ENCODE data around the gene EPHA7.

Gene EPHA7

DNA sequence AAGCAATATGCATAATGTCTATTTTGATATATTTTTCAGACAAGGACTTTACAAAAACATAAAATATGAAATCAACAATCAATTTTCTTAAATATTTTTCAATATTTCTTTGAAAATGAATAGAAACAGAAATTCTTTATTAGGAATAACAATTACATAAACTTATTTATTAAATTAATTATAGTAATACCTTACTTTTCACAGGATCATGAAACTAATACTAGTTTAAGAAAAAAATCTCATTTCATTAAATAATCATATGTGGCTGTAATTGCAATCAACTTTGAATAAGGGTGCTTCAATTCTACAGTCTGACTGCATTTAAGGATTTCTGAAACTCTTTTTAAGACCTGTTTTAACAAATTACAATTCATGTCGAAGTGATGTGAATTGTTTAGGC is 26.6 kb downstream of the EPHA7 start:
- DNase-seq = no peak

DNA sequence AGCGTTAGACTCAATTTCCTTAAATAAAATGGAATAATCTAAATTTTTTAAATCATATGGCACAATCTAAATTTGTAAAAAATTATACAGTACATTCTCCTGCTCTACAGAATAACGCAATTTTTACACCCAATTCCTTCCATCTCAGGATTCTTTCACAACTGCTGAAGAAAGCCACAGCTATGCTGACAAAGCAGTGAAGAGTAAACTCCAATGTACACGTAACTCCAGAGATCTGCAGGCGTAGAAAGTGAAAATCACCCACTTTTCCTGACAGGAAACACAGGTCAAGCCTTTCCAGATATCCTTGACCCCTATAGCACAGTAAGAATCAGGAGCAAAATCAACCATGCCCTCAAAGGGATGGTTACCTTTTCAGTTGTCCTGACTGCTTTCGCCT is 27.4 kb downstream of the EPHA7 start:
- no peak for DNase-seq

DNA sequence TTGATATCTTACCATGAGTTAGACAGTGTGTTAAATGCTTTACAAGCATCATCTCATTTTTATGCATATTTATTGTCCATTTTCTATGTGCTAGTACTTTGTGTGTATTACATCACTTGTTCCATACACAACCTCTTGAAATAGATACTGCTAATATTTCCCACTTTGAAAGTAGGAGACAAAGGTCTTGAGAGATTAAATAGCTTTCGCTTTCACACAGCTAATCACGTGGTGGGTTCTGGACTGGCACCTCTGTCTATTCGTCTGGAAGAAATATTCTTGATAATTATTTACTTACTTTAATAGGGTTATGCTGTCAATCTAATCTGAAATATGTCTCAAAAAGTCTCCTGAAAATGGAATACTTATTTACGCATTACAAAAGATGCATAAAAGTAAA is 30.2 kb downstream of the EPHA7 start:
- DNase-seq = no peak

DNA sequence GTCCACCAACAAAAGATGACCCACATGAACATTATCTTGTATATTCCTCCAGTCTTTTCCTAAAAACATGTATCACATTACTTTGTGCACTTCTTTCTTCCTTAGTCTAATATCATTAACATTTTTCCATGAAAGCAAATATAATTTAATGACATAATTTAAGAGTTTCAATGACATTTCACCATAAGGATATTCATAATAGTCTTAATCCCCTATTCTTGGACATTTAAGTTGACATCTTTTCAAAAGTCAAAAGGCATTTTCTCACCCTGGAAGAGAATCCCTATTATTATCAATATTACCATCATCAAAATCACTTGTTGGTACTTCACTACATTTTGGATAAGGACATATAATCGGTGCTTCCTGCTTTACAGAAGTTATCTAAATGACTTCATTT is 31.3 kb downstream of the EPHA7 start:
- no peak for DNase-seq

DNA sequence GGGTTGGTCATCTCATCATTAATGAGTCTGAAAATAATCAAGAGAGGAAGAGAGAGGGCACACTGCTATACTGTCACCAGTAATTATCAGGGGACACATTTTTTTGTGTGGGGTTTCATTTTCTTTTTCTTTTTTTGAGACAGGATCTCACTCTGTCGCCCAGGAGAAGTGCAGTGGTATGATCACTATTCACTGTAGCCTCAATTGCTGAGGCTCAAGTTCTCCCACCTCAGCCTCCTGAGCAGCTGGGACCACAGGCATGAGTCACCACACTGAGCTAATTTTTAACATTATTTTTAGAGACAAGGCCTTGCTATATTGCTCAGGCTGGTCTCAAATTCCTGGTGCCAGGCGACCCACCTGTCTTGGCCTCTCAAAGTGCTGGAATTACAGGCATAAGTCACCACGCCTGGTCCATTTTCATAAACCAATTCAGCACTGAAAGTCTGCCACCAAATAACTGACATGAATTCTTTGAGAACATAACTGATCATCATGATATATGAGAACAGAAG is 43.3 kb downstream of the EPHA7 start:
- no peak for DNase-seq

DNA sequence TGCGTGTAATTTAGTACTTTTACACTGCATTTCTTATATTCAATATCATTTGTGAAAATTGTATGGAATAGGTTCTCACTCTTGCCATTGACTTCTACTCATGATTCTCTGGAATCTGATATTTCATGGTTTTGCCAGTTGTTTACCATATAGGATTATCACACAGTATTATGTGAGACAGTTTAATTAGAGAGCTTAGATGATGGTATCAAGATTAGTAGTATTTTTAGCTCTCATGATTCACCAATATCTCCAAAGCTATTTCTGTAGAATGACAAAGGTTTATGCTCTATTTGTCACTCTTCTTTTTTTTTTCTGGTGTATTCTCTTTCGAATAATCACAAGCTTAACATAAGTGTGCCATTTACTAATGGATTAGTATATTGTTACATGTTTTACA is 45.9 kb downstream of the EPHA7 start:
- DNase-seq = no peak

DNA sequence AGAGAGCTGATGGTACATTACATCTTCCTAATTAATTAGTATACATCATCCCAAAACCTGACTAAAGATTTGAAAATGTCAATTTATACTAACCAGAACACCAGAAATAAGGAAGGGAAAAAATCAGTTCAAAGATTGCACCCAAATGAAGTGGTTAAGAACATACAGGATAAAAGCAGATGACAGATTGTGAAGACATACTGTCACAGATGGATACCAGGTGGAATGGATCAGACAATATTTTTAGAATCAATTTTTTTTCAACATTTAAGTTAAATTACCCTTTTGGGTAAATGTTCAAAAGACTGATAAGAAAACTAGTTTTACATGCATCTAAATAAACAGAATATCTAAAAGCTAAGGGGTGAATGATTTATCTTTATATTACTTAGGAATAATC is 47.6 kb downstream of the EPHA7 start:
- no peak for DNase-seq

DNA sequence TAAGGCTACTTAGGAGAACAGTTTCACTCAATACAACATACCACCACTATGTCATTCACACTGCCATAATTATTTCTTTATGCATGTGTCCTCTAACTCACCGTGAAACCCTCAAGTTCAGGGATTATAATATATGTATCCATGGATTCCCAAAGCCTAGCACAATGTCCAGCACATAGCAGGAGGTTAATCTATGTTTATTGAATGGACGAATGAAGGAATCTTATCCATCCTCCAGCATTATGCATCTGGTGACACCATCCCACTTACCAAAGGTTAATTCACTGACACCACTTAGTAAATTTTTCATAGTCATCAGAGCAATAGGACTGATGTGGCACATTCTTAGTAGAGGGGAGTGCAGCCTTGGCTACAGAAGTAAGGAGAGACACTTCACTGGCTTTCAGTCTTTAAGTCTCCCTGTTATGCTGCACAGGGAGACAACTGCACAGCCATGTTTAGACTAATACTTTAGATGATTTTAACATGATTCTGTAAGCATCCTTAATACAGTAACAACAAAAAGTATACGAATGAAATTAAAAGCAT is 49.7 kb downstream of the EPHA7 start:
- no peak for DNase-seq

DNA sequence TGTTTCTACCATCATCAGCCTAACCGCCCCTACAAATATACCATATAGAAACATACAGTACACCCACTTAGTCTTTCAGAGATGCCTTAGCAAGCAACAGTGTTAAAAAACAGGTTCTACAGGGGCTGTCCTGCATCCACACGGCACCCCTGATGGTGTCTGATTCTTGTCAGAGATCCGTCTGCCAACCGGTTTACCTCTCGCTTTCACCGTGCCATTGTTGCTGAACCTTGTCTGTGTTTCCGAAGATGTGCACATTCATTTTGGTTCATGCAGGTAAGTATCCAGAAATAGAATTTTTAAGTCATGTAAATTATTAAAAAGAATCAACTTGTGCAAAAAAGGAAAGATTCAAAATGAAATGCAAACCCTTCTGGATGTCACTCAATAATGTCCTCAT is 52.9 kb downstream of the EPHA7 start:
- DNase-seq = no peak

DNA sequence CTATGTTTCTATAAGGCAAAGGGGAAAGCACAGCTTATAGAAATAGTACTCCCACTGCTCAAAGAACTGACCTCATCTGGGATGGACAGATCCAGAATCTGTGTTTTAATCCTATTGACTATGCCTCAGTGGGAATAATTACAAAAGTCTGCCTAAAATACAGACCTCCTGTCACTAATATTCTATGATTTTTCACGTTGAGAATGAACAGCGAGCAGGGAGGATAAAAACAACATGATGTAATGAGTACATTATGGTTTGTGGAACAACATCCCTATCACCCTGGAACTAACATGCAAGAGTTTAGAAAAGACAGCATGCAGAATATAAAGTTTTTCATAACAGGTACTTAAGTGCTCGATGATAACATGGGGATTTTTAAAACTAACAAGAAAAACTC is 53.9 kb downstream of the EPHA7 start:
- no peak for DNase-seq

DNA sequence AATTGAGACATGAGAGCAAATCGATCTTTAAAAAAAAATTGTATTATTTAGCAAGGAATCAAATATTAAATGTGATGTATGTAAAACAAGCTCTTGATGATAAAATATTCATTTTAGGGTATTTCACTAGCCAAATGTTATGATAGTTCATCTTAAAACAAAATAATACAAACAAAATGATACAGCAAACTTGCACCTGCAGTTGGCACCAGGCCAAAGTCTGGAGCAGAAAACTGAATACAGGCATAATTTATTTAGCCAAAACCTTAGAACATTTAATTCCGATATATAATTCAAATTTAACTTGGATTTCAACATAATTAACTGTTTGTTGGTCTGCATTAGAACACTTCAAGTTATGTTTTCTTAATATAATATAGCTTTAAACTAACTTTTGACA is 60.9 kb downstream of the EPHA7 start:
- no peak for DNase-seq

DNA sequence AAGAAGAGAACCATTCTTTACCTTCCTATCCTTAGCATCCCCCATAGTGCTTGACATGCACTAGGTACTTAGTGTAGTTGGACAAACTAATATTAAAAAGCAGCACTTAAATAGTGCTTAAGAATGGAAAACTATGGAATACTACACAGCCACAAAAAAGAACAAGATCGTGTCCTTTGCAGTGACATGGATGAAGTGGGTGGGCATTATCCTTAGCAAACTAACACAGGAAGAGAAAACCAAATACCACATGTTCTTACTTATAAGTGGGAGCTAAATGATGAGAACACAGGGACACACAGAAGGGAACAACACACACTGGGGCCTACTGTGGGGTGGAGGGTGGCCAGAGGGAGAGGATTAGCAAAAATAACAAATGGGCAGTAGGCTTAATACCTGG is 66.8 kb downstream of the EPHA7 start:
- DNase-seq = no peak

DNA sequence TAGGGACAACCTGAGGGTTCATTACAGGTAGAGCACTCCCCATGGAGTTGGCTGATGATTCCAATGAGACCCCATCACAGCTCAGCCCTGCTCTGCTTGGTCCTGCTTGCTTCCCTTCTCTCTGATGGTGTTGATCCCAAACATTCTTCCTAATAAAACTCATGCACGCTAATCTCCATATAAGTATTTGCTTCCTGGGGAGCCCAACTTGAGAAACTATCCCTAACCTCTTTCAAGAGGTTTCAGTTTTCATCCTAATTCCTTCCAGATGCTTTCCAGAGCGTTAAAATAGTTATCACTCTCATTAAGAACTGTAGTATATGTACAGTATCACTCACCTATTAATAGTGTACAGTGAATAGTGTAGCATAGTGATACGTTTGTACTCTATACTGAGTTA is 68.1 kb downstream of the EPHA7 start:
- no peak for DNase-seq

DNA sequence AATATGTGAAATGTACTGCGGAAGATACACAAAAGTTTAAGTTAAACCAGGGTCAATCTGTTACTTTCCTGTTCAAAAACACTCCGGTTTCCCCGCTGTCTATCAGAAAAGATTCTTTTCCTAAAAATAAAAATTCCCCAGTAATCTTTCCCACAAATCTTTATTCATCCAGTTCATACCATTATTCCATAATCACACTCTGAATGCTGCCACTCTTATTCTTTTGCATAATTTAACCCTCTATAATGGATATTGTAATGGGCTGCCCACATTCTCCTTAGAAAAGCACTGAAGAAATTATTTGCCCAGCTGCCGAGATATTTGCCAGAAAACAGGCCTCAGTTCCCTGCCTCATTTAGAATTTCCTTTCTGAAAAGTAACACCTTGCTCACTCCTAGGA is 68.6 kb downstream of the EPHA7 start:
- no peak for DNase-seq

DNA sequence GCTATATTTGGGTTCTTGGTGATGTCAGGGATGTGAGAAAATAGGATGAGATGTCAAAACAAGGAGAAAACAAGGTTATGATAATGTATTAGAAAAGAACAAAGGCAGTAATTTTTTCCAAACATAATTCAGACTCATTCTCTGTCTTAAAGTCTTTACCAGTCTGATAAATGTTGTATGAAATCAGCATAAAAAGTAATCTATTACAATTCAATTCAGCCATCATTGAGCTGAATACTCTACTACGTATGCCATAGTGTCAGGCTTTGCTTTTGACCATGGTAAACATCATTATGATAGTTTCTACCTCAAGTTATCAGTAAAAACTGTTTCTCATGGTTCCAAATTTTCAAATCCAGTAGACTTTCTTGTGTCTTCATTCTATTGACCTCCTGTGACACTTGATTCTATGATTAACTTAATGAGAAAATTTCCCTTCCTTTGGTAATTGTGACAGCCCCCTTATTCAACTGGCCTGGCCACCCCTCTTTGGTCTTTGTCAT is 75.0 kb downstream of the EPHA7 start:
- DNase-seq = no peak

DNA sequence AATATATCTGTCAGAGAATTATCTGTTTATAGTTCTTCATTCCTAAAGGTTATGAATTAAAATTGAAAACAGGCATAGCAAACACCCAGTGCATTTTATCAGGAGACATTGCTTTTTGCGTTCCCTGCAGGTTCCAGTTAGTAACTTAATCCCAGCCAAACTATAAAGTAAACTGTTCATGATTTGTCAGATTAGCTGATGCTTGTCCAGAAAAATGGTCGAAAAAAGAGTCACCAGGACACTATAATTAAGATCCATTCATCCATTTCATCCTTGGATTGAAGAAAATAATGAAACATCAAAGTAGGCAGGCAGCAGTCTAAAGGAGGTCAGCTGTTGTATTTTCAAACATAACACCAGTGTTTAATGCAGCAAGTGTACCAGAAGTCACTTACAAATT is 75.9 kb downstream of the EPHA7 start:
- no peak for DNase-seq

DNA sequence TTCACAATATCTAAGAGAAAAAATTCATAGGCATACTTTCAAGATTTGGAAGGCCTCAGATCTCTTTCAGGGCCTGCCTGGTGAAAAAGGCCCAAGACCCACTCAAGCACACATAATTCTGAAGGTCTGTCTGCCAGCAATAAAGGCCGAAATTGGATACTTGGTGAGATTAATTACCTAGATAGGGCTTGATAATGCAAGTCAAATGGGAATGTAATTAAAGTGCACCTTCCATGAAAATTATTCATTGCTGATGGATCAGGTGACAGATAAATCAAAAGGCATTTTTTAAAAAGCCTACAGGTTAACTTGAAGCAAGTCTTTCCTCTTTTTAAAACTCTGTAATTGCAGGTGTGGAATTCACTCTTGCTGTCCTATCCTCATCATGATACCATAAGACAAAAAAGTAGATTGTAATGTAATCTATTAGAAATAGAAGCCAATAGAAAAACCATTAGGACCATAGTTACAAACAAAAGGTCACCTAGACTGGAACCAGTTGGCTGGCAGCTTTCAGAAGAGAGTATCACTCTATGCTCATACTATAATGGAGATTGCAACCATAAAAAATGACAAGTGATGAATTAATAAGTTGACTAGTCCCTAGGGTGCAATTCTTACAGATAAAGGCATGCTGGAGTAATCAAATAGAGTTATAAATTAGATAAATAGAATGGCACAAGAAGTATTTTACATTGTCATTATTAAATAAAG is 77.3 kb downstream of the EPHA7 start:
- no peak for DNase-seq

DNA sequence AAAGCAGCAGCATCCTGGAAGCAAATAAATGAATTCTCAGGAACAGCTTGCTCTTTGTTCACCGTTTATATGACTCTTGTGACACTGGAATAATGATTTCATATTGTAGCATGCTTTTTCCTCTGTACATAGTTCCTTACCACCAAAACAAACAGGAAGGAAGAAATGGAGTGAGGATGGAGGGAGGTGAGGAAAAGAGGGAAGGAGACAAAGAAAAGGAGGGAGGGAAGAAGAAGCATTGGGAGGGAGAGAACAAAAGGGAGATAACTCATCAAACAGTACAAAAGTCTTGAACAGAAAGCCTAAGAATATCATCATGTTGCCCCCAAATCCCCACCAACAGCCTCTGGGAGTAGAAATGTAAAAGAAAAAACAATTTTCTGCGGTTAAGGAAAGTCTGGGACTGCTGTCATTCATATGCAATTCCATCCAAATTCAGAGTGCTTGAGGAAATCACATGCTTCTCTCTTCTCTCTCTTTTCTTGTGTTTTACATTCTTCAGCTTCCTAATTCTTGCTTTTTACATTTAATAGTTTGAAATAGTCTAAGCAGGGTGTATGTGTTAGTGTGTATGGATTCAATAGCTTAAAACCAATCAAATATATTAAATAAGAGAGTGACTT is 81.5 kb downstream of the EPHA7 start:
- DNase-seq = no peak

DNA sequence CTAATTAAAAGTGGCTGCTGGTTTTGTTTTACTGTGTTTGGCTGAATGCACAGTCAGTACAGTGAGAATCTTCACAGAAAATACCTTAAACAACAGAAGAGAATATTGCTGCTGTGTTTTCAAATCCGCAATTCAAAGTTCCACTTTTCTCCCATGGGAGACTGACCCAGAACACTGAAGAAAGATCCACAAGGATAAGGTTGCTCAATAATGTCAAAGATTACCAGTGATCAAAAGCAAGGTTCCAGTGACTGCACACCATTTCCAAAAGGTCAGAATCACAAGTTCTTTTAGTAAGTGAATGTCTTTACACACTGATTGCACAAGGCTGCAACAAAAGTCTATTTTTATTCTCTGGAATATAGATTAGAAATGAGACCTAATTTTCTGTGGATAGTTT is 82.3 kb downstream of the EPHA7 start:
- no peak for DNase-seq

DNA sequence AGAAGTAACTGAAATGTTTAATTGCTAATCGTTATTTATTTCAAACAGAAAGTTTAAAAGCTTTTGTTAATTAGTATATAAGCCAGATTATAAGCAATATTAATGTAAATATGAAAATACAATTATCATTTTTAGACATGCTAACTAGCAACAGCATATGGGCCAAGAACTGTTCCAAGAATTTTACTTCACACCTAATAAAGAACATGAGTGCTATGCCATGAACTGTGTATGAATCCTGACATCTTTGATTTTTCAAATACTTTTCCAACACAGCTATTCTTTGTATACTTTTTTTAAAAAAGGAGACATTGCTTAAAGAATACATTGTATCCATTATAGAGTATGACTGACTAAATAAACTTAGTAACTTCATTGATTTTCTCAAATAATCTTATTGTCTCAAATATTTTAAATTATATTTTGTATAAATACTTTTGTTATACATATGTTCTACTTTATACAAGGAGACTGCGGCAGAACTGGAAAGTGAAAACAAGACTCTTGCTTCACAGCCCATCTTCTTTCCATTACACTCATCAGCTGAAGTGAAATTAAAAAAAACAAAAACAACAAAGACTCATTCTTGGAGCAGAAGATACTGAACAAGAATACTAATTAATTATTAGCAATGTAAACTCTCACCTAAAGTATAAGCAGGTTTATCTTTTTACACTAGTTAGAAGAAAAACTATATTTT is 89.9 kb downstream of the EPHA7 start:
- no peak for DNase-seq

DNA sequence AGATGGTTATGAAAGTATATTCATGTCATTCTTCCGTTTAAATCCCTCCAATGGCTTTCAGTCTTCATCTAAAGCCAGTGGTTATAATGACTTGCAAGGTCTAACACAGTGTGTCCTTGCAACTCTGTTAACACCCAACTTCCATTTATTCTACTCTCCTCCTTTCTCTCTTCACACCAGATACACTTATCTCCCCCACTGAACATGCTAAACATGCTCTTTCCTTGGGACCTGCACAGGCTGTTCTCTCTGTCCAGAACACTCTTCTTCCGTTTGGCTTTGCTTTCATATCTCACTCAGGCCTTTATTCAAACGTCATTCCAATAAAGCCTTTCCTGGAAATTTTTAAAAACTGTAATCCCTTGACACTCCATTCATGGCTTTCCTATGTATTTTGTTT is 91.5 kb downstream of the EPHA7 start:
- DNase-seq = no peak

DNA sequence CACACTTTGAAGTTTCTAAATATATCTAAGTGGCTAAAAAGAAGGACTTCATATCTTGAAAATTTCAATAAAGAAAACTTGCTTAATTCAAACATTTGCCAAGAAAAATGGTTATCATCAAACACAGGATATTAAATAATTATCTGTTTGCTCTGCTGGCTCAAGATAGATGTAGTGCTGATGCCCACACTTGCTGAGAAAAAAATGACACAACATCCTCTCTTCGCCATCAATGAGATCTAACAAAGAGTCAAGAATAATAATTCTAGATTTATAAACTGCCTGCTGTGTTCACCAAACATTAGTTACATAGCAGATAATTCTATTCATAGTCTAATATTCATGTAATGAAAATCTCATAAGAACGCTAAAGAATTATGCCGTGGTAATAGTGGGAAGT is 93.6 kb downstream of the EPHA7 start:
- no peak for DNase-seq

DNA sequence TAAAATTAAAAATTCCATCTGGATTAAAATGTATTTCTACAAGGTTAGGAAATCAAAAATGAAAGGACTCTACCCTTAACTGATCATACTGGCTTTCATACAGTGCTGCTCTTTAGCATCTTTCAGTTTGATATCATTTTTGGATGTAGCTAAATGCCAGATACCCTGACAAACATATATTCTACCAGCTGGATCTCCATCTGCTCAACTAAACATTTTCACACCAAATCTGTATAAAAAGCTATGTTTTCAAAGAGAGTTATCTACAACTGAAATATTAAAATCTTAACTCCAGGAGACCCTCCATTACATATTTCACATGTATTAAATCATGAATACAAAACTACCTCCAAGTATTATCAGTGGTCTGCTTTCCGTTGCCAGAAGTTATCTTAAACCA is 95.7 kb downstream of the EPHA7 start:
- DNase-seq = no peak

DNA sequence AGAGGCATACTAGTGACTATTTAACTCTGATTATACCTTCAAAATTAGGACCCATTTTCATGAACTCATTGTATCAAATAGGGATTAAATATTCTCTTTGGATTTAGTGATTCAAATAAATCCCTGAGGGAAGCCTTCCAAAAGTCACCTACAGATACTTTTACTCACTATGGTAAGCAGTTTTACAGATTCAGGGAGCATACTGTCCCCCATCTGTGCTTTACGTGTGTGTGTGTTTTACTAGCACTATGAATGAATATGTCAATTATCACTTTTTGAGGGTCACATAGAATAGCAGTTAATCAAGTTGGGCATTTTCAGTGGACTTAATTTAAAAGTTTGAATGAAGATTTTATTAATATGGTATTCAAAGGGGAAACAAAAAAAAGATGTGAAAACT is 96.7 kb downstream of the EPHA7 start:
- no peak for DNase-seq

Measured in activated effector memory CD4-positive, alpha-beta T cell treated with Interleukin-2 at 50 U/mL for 16 hours (primary cell).